Progenitor cell of endocrine pancreas (in vitro differentiated cells): ENCODE results near the gene KCNAB2. TPM values are rescaled to one million over a fixed set of nuclear protein-coding genes. Genes with fewer than 3 reads are reported as not detected.

Experiments used
- DNase-seq: peaks from one replicate; pipeline ENCODE4 v3.0.0; 2021; ENCODE audit warnings: low spot score; ENCODE audit not compliant: unreplicated experiment
- H3K27ac Mint-ChIP-seq: 2 replicates; pipeline ENCODE4 v1.8.0; 2021; ENCODE audit warnings: mild to moderate bottlenecking, moderate library complexity, mixed read lengths
- H3K27me3 Mint-ChIP-seq: 2 replicates; pipeline ENCODE4 v1.8.0; 2021; ENCODE audit warnings: mixed read lengths
- H3K36me3 Mint-ChIP-seq: 2 replicates; pipeline ENCODE4 v1.8.0; 2022; ENCODE audit warnings: mixed read lengths; ENCODE audit not compliant: insufficient read depth
- H3K4me1 Mint-ChIP-seq: 2 replicates; pipeline ENCODE4 v1.8.0; 2021; ENCODE audit warnings: low read depth, mixed read lengths
- H3K4me3 Mint-ChIP-seq: 2 replicates; pipeline ENCODE4 v1.8.0; 2021; ENCODE audit warnings: low read depth, mild to moderate bottlenecking, moderate library complexity, mixed read lengths
- H3K9me3 Mint-ChIP-seq: 2 replicates; pipeline ENCODE4 v1.8.0; 2021; ENCODE audit warnings: low read depth, mixed read lengths
- CTCF ChIP-seq: fragments of 200-600 bp; sonication (generic); IDR thresholded peaks from one replicate; pipeline ENCODE4 v1.5.0; 2021; ENCODE audit warnings: antibody characterized with exemption, mild to moderate bottlenecking; ENCODE audit not compliant: unreplicated experiment
- total RNA-seq: library from RNA; stranded (reverse); gene quantifications from 2 replicates; pipeline ENCODE4 v1.2.1, GENCODE V29; 2021

Gene KCNAB2
- total RNA-seq, 1 donor from 2014 or later = 6.9 TPM

GRCh38 chr1:6046279-6046678 is 591 bp downstream of the KCNAB2 start:
- Mint-ChIP-seq H3K9me3 (no peaks in the 10 kb centered on the region), H3K27me3 (peaks cover 17% of the 10 kb centered on the region), H3K4me1 (no peaks in the 10 kb centered on the region), H3K27ac (no peak overlapping the region), H3K4me3 (no peak overlapping the region), H3K36me3 (no peaks in the 10 kb centered on the region)
- no peak for DNase-seq
- no peak for TF ChIP-seq CTCF

GRCh38 chr1:6048179-6048867 is 2.6 kb downstream of the KCNAB2 start:
- no peak overlapping the region for H3K4me3 Mint-ChIP-seq
- H3K4me1 Mint-ChIP-seq = peaks cover 5% of the 10 kb centered on the region
- no peak for TF ChIP-seq CTCF
- DNase-seq = no peak
- no peaks in the 10 kb centered on the region for H3K9me3 Mint-ChIP-seq
- H3K27me3 Mint-ChIP-seq = peaks cover 16% of the 10 kb centered on the region
- no peaks in the 10 kb centered on the region for H3K36me3 Mint-ChIP-seq
- peak overlapping the region; percentile 59 for H3K27ac Mint-ChIP-seq

GRCh38 chr1:6049419-6049818 is 3.7 kb downstream of the KCNAB2 start:
- Mint-ChIP-seq H3K27ac (no peak overlapping the region), H3K36me3 (no peaks in the 10 kb centered on the region), H3K9me3 (no peaks in the 10 kb centered on the region), H3K27me3 (peaks cover 23% of the 10 kb centered on the region), H3K4me1 (peaks cover 6% of the 10 kb centered on the region), H3K4me3 (no peak overlapping the region)
- no peak for TF ChIP-seq CTCF
- DNase-seq = no peak

GRCh38 chr1:6051423-6051822 is 5.7 kb downstream of the KCNAB2 start:
- no peak overlapping the region for H3K27ac Mint-ChIP-seq
- H3K9me3 Mint-ChIP-seq = no peaks in the 10 kb centered on the region
- peaks cover 17% of the 10 kb centered on the region for H3K27me3 Mint-ChIP-seq
- no peak for DNase-seq
- peaks cover 6% of the 10 kb centered on the region for H3K4me1 Mint-ChIP-seq
- H3K36me3 Mint-ChIP-seq = no peaks in the 10 kb centered on the region
- TF ChIP-seq CTCF = no peak
- H3K4me3 Mint-ChIP-seq = no peak overlapping the region

- Mint-ChIP-seq H3K9me3 (no peaks in the 10 kb centered on the region), H3K4me3 (no peak overlapping the region), H3K27me3 (peaks cover 25% of the 10 kb centered on the region), H3K36me3 (no peaks in the 10 kb centered on the region), H3K27ac (no peak overlapping the region), H3K4me1 (peaks cover 6% of the 10 kb centered on the region)
- DNase-seq = peak; percentile 71
- peak; percentile 72 for TF ChIP-seq CTCF
These were observed 7.0 kb downstream of the KCNAB2 start for GRCh38 chr1:6052543-6053205.
